Trophoblast cell (in vitro differentiated cells and primary cell): ENCODE measurements around the gene FRAS1.

ENCODE experiments used
- DNase-seq, 2 donors: peaks; one replicate each; pipeline ENCODE4 v3.0.0-alpha.2; 2016
- H2AFZ ChIP-seq: 2 replicates; pipeline ENCODE4 v1.6.1; 2013; ENCODE audit warnings: low read length, moderate library complexity, mild to moderate bottlenecking; ENCODE audit not compliant: insufficient read depth, poor library complexity
- H2AK5ac ChIP-seq: 2 replicates; pipeline ENCODE4 v1.6.1; 2013; ENCODE audit warnings: mild to moderate bottlenecking, low read length
- H2BK120ac ChIP-seq: 2 replicates; pipeline ENCODE4 v1.6.1; 2013; ENCODE audit warnings: low read length, mild to moderate bottlenecking, moderate library complexity; ENCODE audit not compliant: insufficient read depth, poor library complexity
- H2BK12ac ChIP-seq: 2 replicates; pipeline ENCODE4 v1.6.1; 2013; ENCODE audit warnings: mild to moderate bottlenecking, low read length, moderate library complexity
- H2BK5ac ChIP-seq: 2 replicates; pipeline ENCODE4 v1.6.1; 2013; ENCODE audit warnings: low read length, low read depth, moderate library complexity, mild to moderate bottlenecking; ENCODE audit not compliant: poor library complexity
- H3K14ac ChIP-seq: 2 replicates; pipeline ENCODE4 v1.6.1; 2013; ENCODE audit warnings: mild to moderate bottlenecking, low read length
- H3K18ac ChIP-seq: 2 replicates; pipeline ENCODE4 v1.6.1; 2013; ENCODE audit warnings: mild to moderate bottlenecking, low read length
- H3K23ac ChIP-seq: 2 replicates; pipeline ENCODE4 v1.6.1; 2013; ENCODE audit warnings: low read length
- H3K27ac ChIP-seq: 2 replicates; pipeline ENCODE4 v1.5.1; 2013; ENCODE audit warnings: low read depth, mild to moderate bottlenecking, inconsistent platforms, low read length, moderate library complexity
- H3K27me3 ChIP-seq: 2 replicates; pipeline ENCODE4 v1.6.1; 2013; ENCODE audit warnings: inconsistent platforms, mild to moderate bottlenecking, low read length, moderate library complexity; ENCODE audit not compliant: insufficient read depth
- H3K36me3 ChIP-seq, 2 experiments: 1 replicate in 1 of 2; 2 replicates in 1 of 2; pipeline ENCODE4 v1.6.1; 2013; ENCODE audit warnings: low read length in 2 of 2, mild to moderate bottlenecking in 2 of 2, moderate library complexity in 1 of 2; ENCODE audit not compliant: insufficient read depth in 2 of 2, control insufficient read depth in 1 of 2
- H3K4ac ChIP-seq: 2 replicates; pipeline ENCODE4 v1.6.1; 2013; ENCODE audit warnings: low read depth, mild to moderate bottlenecking, low read length, moderate library complexity
- H3K4me1 ChIP-seq, 2 experiments: 1 replicate in 1 of 2; 2 replicates in 1 of 2; pipeline ENCODE4 v1.6.1; 2013; ENCODE audit warnings: low read length in 2 of 2, mild to moderate bottlenecking in 2 of 2, moderate library complexity in 1 of 2; ENCODE audit not compliant: insufficient read depth in 2 of 2, control insufficient read depth in 1 of 2
- H3K4me2 ChIP-seq: 2 replicates; pipeline ENCODE4 v1.6.1; 2013; ENCODE audit warnings: inconsistent platforms, mild to moderate bottlenecking, low read length, moderate library complexity
- H3K4me3 ChIP-seq: 2 replicates; pipeline ENCODE4 v1.5.1; 2013; ENCODE audit warnings: mild to moderate bottlenecking, low read depth, low read length, inconsistent platforms
- H3K79me1 ChIP-seq: one replicate; pipeline ENCODE4 v1.6.1; 2013; ENCODE audit warnings: low read length
- H3K79me2 ChIP-seq: 2 replicates; pipeline ENCODE4 v1.6.1; 2013; ENCODE audit warnings: low read length, mild to moderate bottlenecking; ENCODE audit not compliant: control insufficient read depth, insufficient read depth, poor library complexity
- H3K9ac ChIP-seq: 2 replicates; pipeline ENCODE4 v1.6.1; 2013; ENCODE audit warnings: mild to moderate bottlenecking, low read length
- H3K9me3 ChIP-seq: 2 replicates; pipeline ENCODE4 v1.6.1; 2013; ENCODE audit warnings: low read depth, mild to moderate bottlenecking, control low read depth, inconsistent platforms, low read length; ENCODE audit not compliant: insufficient read depth
- H4K12ac ChIP-seq: 2 replicates; pipeline ENCODE4 v1.6.1; 2013; ENCODE audit warnings: low read depth, mild to moderate bottlenecking, low read length, moderate library complexity
- H4K8ac ChIP-seq: 2 replicates; pipeline ENCODE4 v1.6.1; 2013; ENCODE audit warnings: low read depth, mild to moderate bottlenecking, low read length, moderate library complexity
- H4K91ac ChIP-seq: one replicate; pipeline ENCODE4 v1.6.1; 2013; ENCODE audit warnings: low read depth, mild to moderate bottlenecking, low read length, moderate library complexity
- WGBS: extraction: QIAGEN DNeasy Blood & Tissue Kit; methylation state at CpG from one replicate; pipeline ENCODE4 v1.1.7; 2013; ENCODE audit warnings: missing lambda C conversion rate; ENCODE audit not compliant: insufficient read length, insufficient coverage; ENCODE audit errors: extremely low coverage; 5-methylcytosine and 5-hydroxymethylcytosine counted together

Gene FRAS1

DNA sequence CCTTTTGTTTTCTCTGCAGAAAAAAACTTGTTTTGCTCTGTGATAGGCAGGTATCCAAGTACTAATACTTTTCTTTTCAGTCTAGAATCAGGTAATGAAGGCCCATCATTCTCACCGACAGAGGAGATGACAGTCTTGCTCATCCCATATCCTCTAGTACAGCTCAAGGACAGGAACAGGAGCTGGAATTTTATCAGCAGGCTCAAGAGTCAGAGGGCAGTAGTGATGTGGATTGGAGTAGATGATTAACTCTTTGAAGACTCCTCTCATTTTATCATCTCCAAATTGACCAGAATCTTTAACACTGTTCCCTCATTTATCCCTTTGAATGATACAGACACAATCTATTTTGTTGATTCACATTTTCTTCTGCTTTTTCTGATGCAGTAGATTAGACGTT, 162.7 kb downstream of the FRAS1 start:
- Histone ChIP-seq H3K9ac (no peak overlapping the region), H3K27me3 (no peaks in the 10 kb centered on the region), H3K14ac (no peak overlapping the region), H2BK120ac (no peak overlapping the region), H2BK5ac (no peak overlapping the region), H3K23ac (no peak overlapping the region), H2AK5ac (no peak overlapping the region), H3K4ac (no peak overlapping the region), H3K4me2 (no peak overlapping the region), H3K18ac (no peak overlapping the region), H2BK12ac (no peak overlapping the region), H4K8ac (no peak overlapping the region), H3K9me3 (no peaks in the 10 kb centered on the region), H3K27ac (no peak overlapping the region), H4K91ac (no peak overlapping the region), H3K36me3 (no peaks in the 10 kb centered on the region), H3K79me1 (peaks cover 17% of the 10 kb centered on the region), H3K79me2 (peaks cover 2% of the 10 kb centered on the region), H4K12ac (no peak overlapping the region), H3K4me3 (no peak overlapping the region), H3K4me1 (peaks cover 19 to 26% of the 10 kb centered on the region in 2 experiments), H2AFZ (no peak overlapping the region)
- WGBS: no CpG with 5 or more reads among the region's 2 CpGs
- no peak for DNase-seq

DNA sequence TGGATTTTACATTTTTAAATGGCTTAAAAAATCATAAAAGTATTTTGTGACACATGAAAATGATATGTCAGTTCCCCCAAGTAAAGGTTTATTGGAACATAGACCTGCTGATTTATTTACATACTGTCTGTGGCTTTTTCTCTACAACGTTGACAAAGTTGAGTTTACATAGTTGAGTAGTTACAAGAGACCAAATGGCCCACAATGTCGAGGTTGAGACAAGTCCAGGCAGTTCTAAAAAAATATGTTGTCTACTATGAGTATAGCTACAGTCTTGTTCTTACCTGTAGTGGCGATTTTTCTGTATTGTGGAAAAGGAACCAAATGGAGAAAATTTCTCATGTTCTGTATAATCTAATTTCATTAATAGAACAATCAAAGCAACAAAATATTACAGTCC, 163.2 kb downstream of the FRAS1 start:
- H2AFZ ChIP-seq: no peak overlapping the region
- H3K14ac ChIP-seq: no peak overlapping the region
- no CpG with 5 or more reads among the region's 3 CpGs for WGBS
- no peaks in the 10 kb centered on the region for H3K27me3 ChIP-seq
- peaks cover 19 to 26% of the 10 kb centered on the region in 2 experiments for H3K4me1 ChIP-seq
- H2BK120ac ChIP-seq: no peak overlapping the region
- H3K79me1 ChIP-seq: peaks cover 19% of the 10 kb centered on the region
- peaks cover 2% of the 10 kb centered on the region for H3K79me2 ChIP-seq
- no peaks in the 10 kb centered on the region for H3K36me3 ChIP-seq
- no peak for DNase-seq
- H3K9me3 ChIP-seq: no peaks in the 10 kb centered on the region
- H3K23ac ChIP-seq: no peak overlapping the region
- no peak overlapping the region for H3K4ac ChIP-seq
- no peak overlapping the region for H2AK5ac ChIP-seq
- H3K27ac ChIP-seq: no peak overlapping the region
- H3K9ac ChIP-seq: no peak overlapping the region
- H4K12ac ChIP-seq: no peak overlapping the region
- no peak overlapping the region for H2BK12ac ChIP-seq
- no peak overlapping the region for H4K91ac ChIP-seq
- no peak overlapping the region for H3K4me3 ChIP-seq
- H4K8ac ChIP-seq: no peak overlapping the region
- no peak overlapping the region for H2BK5ac ChIP-seq
- H3K18ac ChIP-seq: no peak overlapping the region
- no peak overlapping the region for H3K4me2 ChIP-seq

DNA sequence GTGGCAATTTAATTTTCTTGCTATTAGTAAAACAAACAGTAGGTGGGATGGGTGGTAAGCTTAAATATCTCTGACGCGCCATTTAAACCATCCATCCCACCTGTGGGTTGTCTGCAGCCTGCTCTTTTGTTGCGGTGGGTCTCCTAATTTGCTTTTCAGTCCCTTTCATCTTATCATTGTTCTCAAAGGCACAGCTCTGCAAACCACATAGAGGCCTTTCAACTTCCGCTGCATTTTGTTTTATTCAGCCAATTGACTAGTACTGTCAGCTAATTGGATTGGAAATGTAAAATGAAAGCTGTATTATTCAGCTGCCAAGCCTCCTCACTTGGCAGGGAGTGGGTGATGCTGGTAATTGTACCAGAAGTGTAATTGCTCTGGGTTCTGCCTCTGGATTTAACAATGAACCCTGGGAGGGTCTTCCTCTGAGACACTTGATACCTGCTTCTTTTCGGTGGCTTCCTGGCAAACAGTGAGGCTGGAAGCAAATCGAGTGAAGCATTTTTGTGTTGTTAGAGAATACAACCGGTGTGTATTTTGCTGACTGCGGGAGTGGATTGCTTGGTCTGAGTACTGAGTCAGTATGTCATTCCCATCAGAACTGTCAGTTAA, 165.6 kb downstream of the FRAS1 start:
- peaks cover 17 to 28% of the 10 kb centered on the region in 2 experiments for H3K4me1 ChIP-seq
- peak overlapping the region; percentile 4 for H2BK12ac ChIP-seq
- peak overlapping the region; percentile 30 for H4K91ac ChIP-seq
- no CpG with 5 or more reads among the region's 8 CpGs for WGBS
- no peak overlapping the region for H2AFZ ChIP-seq
- H2BK120ac ChIP-seq: no peak overlapping the region
- no peaks in the 10 kb centered on the region for H3K27me3 ChIP-seq
- H3K4me2 ChIP-seq: peak overlapping the region; percentile 24
- no peaks in the 10 kb centered on the region for H3K36me3 ChIP-seq
- H3K14ac ChIP-seq: no peak overlapping the region
- H3K79me2 ChIP-seq: peaks cover 2% of the 10 kb centered on the region
- no peak overlapping the region for H3K18ac ChIP-seq
- no peak overlapping the region for H3K9ac ChIP-seq
- peak overlapping the region; percentile 73 for H3K27ac ChIP-seq
- no peaks in the 10 kb centered on the region for H3K9me3 ChIP-seq
- no peak overlapping the region for H3K4ac ChIP-seq
- no peak overlapping the region for H3K23ac ChIP-seq
- H2AK5ac ChIP-seq: no peak overlapping the region
- H3K79me1 ChIP-seq: peaks cover 19% of the 10 kb centered on the region
- H2BK5ac ChIP-seq: peak overlapping the region; percentile 69
- H4K12ac ChIP-seq: no peak overlapping the region
- H4K8ac ChIP-seq: no peak overlapping the region
- no peak for DNase-seq
- H3K4me3 ChIP-seq: no peak overlapping the region

DNA sequence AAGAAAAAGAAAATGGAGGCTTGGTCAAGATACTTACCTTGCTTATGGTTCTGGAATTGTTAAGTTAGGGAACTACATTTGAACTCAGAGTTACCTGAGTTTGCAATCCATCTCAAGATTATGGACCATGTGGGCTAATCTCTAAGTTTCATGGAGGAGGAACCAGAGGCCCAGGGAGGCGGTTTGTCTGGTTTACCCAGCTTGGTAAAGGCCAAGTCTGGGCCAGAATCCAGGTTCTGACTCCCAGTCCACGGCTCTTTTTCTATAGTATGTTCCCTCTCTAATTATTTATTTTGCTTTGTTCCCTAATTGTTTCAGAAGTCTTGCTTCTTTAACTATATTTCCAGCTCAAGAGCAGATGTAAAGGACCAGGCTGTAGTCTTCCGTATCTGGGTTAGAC, 168.1 kb downstream of the FRAS1 start:
- peak overlapping the region; percentile 35 for H4K8ac ChIP-seq
- H3K9ac ChIP-seq: no peak overlapping the region
- H3K4me3 ChIP-seq: no peak overlapping the region
- H3K23ac ChIP-seq: no peak overlapping the region
- H2AFZ ChIP-seq: no peak overlapping the region
- no peaks in the 10 kb centered on the region for H3K27me3 ChIP-seq
- H2AK5ac ChIP-seq: no peak overlapping the region
- H2BK5ac ChIP-seq: peak overlapping the region; percentile 97
- no peak overlapping the region for H3K4ac ChIP-seq
- H3K18ac ChIP-seq: peak overlapping the region; percentile 83
- peak overlapping the region; percentile 90 for H4K91ac ChIP-seq
- peak overlapping the region; percentile 44 for H4K12ac ChIP-seq
- no CpG with 5 or more reads among the region's 3 CpGs for WGBS
- no peak for DNase-seq
- peak overlapping the region; percentile 75 for H2BK120ac ChIP-seq
- peak overlapping the region; percentile 67 for H3K14ac ChIP-seq
- H3K4me1 ChIP-seq: peaks cover 17 to 27% of the 10 kb centered on the region in 2 experiments
- H3K36me3 ChIP-seq: no peaks in the 10 kb centered on the region
- no peaks in the 10 kb centered on the region for H3K9me3 ChIP-seq
- H3K79me2 ChIP-seq: peaks cover 4% of the 10 kb centered on the region
- peaks cover 20% of the 10 kb centered on the region for H3K79me1 ChIP-seq
- peak overlapping the region; percentile 88 for H2BK12ac ChIP-seq
- no peak overlapping the region for H3K4me2 ChIP-seq
- H3K27ac ChIP-seq: peak overlapping the region; percentile 97
